ENCODE measurements around the gene TRIM2. TPM values are rescaled to one million over a fixed set of nuclear protein-coding genes. Genes with fewer than 3 reads are reported as not detected.

The TRIM2 gene
- total RNA-seq, 1 experiment from 2014 or later = 41.4 TPM

DNA sequence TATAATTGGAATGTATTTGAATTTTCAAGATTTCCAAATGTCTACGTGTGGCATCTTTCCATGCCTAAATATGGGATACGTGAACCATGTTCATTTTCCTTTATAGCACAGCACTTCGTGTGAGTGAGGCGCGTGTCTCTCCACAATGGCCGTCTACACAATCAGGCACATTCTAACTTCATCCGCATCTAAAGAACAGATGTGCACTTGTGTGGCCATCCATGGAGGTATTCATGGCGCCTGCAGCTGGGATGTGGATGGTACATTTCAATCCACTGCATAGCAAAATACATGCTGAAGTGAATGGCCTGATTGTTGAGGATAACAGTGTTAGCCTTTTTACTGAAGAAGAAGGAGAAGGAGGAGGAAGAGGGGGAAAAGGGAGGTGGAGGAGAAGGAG lies 34.5 kb upstream of the TRIM2 start:
- CTCF ChIA-PET = no interaction called here

DNA sequence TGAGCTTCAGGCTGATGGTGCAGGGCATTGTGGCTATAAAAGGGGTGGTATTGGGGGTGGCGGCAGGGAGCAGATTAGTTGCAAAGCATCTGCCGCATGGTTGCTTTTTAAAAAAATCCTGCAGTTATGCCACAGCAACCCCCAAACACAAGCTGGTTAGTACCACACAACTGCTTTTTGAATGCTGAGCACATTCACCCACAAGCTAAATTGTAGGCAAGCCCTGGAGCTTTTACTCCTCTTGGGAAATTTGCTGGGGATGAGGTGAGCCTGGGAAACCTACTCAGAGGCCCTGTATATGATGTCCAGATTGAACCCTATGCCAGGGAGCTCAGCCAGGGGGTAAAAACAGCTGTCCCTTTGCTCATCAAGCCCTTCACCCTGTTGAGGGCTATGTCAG lies 33.8 kb upstream of the TRIM2 start:
- no peak for ATAC-seq
- Histone ChIP-seq H3K9me3 (ENCODE audit: control insufficient read depth in 1 of 2, insufficient read depth in 1 of 2, low read depth in 1 of 2, low read length in 2 of 2) (no peaks in the 10 kb centered on the region), H3K9ac (ENCODE audit: low read length) (no peak overlapping the region), H3K9me2 (ENCODE audit: insufficient read depth) (no peaks in the 10 kb centered on the region), H3K4me1 (ENCODE audit: control insufficient read depth in 1 of 2, insufficient read depth in 2 of 2, low read length in 2 of 2) (no peaks in the 10 kb centered on the region), H3K4me2 (ENCODE audit: low read length) (no peak overlapping the region), H2AFZ (ENCODE audit: low read depth, low read length, poor library complexity, severe bottlenecking) (no peak overlapping the region), H3K79me2 (ENCODE audit: insufficient read depth, low read length) (no peaks in the 10 kb centered on the region), H3K27me3 (ENCODE audit: insufficient read depth, low read length) (no peaks in the 10 kb centered on the region), H3K36me3 (ENCODE audit: control insufficient read depth in 1 of 2, insufficient read depth in 2 of 2, low read length in 2 of 2) (no peaks in the 10 kb centered on the region), H3K4me3 (replicated peaks in 1 of 2; ENCODE audit: low read depth in 1 of 2, low read length in 2 of 2) (no peak overlapping the region), H3K27ac (ENCODE audit: low read depth, low read length) (no peak overlapping the region), H4K20me1 (ENCODE audit: insufficient read depth) (no peaks in the 10 kb centered on the region)
- ChIA-PET CTCF (no interaction called here), POLR2A (no interaction called here), RAD21 (ENCODE audit: low non-redundant PET in 1 of 2, low total read pairs in 2 of 2, uncharacterized antibody in 2 of 2, unreplicated experiment in 2 of 2) (no interaction called here)
- intact Hi-C loops (cut with micrococcal nuclease) = no loop called here
- DNase-seq (ENCODE audit: low read depth, low spot score) = no peak
- no TSS peak for BruUV-seq (replicated peaks)
- TF ChIP-seq, protein P1, sequence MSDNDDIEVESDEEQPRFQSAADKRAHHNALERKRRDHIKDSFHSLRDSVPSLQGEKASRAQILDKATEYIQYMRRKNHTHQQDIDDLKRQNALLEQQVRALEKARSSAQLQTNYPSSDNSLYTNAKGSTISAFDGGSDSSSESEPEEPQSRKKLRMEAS (IDR thresholded peaks at IDR 0.05) = no peak
- TF ChIP-seq POLR2AphosphoS5 (IDR thresholded peaks at IDR 0.05; ENCODE audit: low read depth, low read length) (no peak), JUND (IDR thresholded peaks at IDR 0.05) (no peak), CEBPB (IDR thresholded peaks at IDR 0.05; ENCODE audit: low read depth) (no peak), EZH2 (IDR thresholded peaks at IDR 0.05) (no peak), EGR1 (IDR thresholded peaks at IDR 0.05; ENCODE audit: low read depth) (no peak), SRF (IDR thresholded peaks at IDR 0.05; ENCODE audit: low read depth) (no peak), FOSL1 (IDR thresholded peaks at IDR 0.05; ENCODE audit: low read depth) (no peak), ZNF274 (IDR thresholded peaks at IDR 0.05; ENCODE audit: low read depth, low read length) (no peak), EZH2phosphoT487 (IDR thresholded peaks at IDR 0.05; ENCODE audit: borderline replicate concordance) (no peak), YY1 (IDR thresholded peaks at IDR 0.05; ENCODE audit: extremely low read depth, insufficient replicate concordance, low read depth, low read length) (no peak), CBX3 (IDR thresholded peaks at IDR 0.05; ENCODE audit: low read depth) (no peak), ELF1 (IDR thresholded peaks at IDR 0.05; ENCODE audit: borderline replicate concordance, low read depth) (no peak), RAD21 (IDR thresholded peaks at IDR 0.05; ENCODE audit: low read depth) (no peak)
- TF ChIP-seq, protein P2, sequence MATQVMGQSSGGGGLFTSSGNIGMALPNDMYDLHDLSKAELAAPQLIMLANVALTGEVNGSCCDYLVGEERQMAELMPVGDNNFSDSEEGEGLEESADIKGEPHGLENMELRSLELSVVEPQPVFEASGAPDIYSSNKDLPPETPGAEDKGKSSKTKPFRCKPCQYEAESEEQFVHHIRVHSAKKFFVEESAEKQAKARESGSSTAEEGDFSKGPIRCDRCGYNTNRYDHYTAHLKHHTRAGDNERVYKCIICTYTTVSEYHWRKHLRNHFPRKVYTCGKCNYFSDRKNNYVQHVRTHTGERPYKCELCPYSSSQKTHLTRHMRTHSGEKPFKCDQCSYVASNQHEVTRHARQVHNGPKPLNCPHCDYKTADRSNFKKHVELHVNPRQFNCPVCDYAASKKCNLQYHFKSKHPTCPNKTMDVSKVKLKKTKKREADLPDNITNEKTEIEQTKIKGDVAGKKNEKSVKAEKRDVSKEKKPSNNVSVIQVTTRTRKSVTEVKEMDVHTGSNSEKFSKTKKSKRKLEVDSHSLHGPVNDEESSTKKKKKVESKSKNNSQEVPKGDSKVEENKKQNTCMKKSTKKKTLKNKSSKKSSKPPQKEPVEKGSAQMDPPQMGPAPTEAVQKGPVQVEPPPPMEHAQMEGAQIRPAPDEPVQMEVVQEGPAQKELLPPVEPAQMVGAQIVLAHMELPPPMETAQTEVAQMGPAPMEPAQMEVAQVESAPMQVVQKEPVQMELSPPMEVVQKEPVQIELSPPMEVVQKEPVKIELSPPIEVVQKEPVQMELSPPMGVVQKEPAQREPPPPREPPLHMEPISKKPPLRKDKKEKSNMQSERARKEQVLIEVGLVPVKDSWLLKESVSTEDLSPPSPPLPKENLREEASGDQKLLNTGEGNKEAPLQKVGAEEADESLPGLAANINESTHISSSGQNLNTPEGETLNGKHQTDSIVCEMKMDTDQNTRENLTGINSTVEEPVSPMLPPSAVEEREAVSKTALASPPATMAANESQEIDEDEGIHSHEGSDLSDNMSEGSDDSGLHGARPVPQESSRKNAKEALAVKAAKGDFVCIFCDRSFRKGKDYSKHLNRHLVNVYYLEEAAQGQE (IDR thresholded peaks at IDR 0.05; ENCODE audit: low read depth) = no peak
- TF ChIP-seq, protein P3, sequence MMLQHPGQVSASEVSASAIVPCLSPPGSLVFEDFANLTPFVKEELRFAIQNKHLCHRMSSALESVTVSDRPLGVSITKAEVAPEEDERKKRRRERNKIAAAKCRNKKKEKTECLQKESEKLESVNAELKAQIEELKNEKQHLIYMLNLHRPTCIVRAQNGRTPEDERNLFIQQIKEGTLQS (IDR thresholded peaks at IDR 0.05) = no peak
- TF ChIP-seq, protein P4, sequence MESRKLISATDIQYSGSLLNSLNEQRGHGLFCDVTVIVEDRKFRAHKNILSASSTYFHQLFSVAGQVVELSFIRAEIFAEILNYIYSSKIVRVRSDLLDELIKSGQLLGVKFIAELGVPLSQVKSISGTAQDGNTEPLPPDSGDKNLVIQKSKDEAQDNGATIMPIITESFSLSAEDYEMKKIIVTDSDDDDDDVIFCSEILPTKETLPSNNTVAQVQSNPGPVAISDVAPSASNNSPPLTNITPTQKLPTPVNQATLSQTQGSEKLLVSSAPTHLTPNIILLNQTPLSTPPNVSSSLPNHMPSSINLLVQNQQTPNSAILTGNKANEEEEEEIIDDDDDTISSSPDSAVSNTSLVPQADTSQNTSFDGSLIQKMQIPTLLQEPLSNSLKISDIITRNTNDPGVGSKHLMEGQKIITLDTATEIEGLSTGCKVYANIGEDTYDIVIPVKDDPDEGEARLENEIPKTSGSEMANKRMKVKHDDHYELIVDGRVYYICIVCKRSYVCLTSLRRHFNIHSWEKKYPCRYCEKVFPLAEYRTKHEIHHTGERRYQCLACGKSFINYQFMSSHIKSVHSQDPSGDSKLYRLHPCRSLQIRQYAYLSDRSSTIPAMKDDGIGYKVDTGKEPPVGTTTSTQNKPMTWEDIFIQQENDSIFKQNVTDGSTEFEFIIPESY (IDR thresholded peaks at IDR 0.05; ENCODE audit: extremely low read depth, insufficient replicate concordance, low read length) = no peak

More for the DNA sequence above, 34.5 kb upstream of the TRIM2 start:
- H2AFZ ChIP-seq (ENCODE audit: low read depth, low read length, poor library complexity, severe bottlenecking) = no peak overlapping the region
- ATAC-seq (no peak), DNase-seq (ENCODE audit: low read depth, low spot score) (no peak)
- no peak overlapping the region for H3K27ac ChIP-seq (ENCODE audit: low read depth, low read length)
- no peaks in the 10 kb centered on the region for H3K9me2 ChIP-seq (ENCODE audit: insufficient read depth)
- no peaks in the 10 kb centered on the region for H3K27me3 ChIP-seq (ENCODE audit: insufficient read depth, low read length)
- H3K9ac ChIP-seq (ENCODE audit: low read length) = no peak overlapping the region
- ChIA-PET POLR2A (no interaction called here), RAD21 (ENCODE audit: low non-redundant PET in 1 of 2, low total read pairs in 2 of 2, uncharacterized antibody in 2 of 2, unreplicated experiment in 2 of 2) (no interaction called here)
- no peak overlapping the region for H3K4me3 ChIP-seq (replicated peaks in 1 of 2; ENCODE audit: low read depth in 1 of 2, low read length in 2 of 2)
- no peaks in the 10 kb centered on the region for H3K79me2 ChIP-seq (ENCODE audit: insufficient read depth, low read length)
- H3K4me1 ChIP-seq (ENCODE audit: control insufficient read depth in 1 of 2, insufficient read depth in 2 of 2, low read length in 2 of 2) = no peaks in the 10 kb centered on the region
- no peak overlapping the region for H3K4me2 ChIP-seq (ENCODE audit: low read length)
- intact Hi-C loops (cut with micrococcal nuclease) = no loop called here
- no peak for TF ChIP-seq YY1 (IDR thresholded peaks at IDR 0.05; ENCODE audit: extremely low read depth, insufficient replicate concordance, low read depth, low read length)
- no peaks in the 10 kb centered on the region for H4K20me1 ChIP-seq (ENCODE audit: insufficient read depth)
- no peaks in the 10 kb centered on the region for H3K36me3 ChIP-seq (ENCODE audit: control insufficient read depth in 1 of 2, insufficient read depth in 2 of 2, low read length in 2 of 2)
- no peaks in the 10 kb centered on the region for H3K9me3 ChIP-seq (ENCODE audit: control insufficient read depth in 1 of 2, insufficient read depth in 1 of 2, low read depth in 1 of 2, low read length in 2 of 2)
- no TSS peak for BruUV-seq (replicated peaks)

Measured in HCT116 (cell line).